GM12878 (cell line): ENCODE measurements around the gene TECTA. TPM values are rescaled to one million over a fixed set of nuclear protein-coding genes. Genes with fewer than 3 reads are reported as not detected.

ENCODE experiments used
- BMI1 ChIP-seq: fragments of 450-650 bp; IDR thresholded peaks from 2 replicates; pipeline ENCODE4 v1.6.1; 2016; ENCODE audit warnings: mild to moderate bottlenecking, moderate library complexity, borderline replicate concordance
- CUX1 ChIP-seq: IDR thresholded peaks from 2 replicates; pipeline ENCODE4 v1.6.1; 2012; ENCODE audit warnings: improper control_type of control experiment, low read depth, low read length; ENCODE audit not compliant: insufficient replicate concordance
- ESRRA ChIP-seq: IDR thresholded peaks from 2 replicates; pipeline ENCODE4 v1.6.1; 2012; ENCODE audit warnings: mild to moderate bottlenecking, low read length, improper control_type of control experiment
- FOXM1 ChIP-seq: IDR thresholded peaks from 2 replicates; pipeline ENCODE4 v1.6.1; 2012; ENCODE audit warnings: low read depth, mild to moderate bottlenecking, inconsistent platforms, low read length, moderate library complexity
- IKZF2 ChIP-seq, 2 experiments: fragments of 450-650 bp; IDR thresholded peaks; 2 replicates each; pipeline ENCODE4 v1.6.1; 2017; ENCODE audit warnings: mild to moderate bottlenecking in 2 of 2, moderate library complexity in 2 of 2
- MTA3 ChIP-seq: IDR thresholded peaks from 2 replicates; pipeline ENCODE4 v1.6.1; 2012; ENCODE audit warnings: low read length, inconsistent platforms, borderline replicate concordance
- NR2F1 ChIP-seq: fragments of 450-650 bp; conservative IDR thresholded peaks from 2 replicates; pipeline ENCODE4 v1.6.1; 2017; ENCODE audit warnings: mild to moderate bottlenecking
- RELA ChIP-seq: fragments of 450-650 bp; IDR thresholded peaks from 2 replicates; pipeline ENCODE4 v1.8.0; 2014; ENCODE audit warnings: borderline replicate concordance; ENCODE audit not compliant: partially characterized antibody
- SKIL ChIP-seq: fragments of 450-650 bp; IDR thresholded peaks from 2 replicates; pipeline ENCODE4 v1.6.1; 2017; ENCODE audit warnings: mild to moderate bottlenecking, low read depth, inconsistent platforms; ENCODE audit not compliant: poor library complexity, severe bottlenecking
- STAT3 ChIP-seq: IDR thresholded peaks from 2 replicates; pipeline ENCODE4 v1.6.1; 2011; ENCODE audit warnings: low read depth, low read length, improper control_type of control experiment
- TBL1XR1 ChIP-seq: IDR thresholded peaks from 2 replicates; pipeline ENCODE4 v1.6.1; 2012; ENCODE audit warnings: low read depth, low read length, improper control_type of control experiment
- TCF12 ChIP-seq: IDR thresholded peaks from 2 replicates; pipeline ENCODE4 v1.6.1; 2011; ENCODE audit warnings: low read depth, mild to moderate bottlenecking, low read length
- TCF7 ChIP-seq: IDR thresholded peaks from 2 replicates; pipeline ENCODE4 v1.6.1; 2014; ENCODE audit warnings: antibody characterized with exemption, borderline replicate concordance
- ZBED1 ChIP-seq: IDR thresholded peaks from 2 replicates; pipeline ENCODE4 v1.6.1; 2016; ENCODE audit warnings: borderline replicate concordance
- ZNF217 ChIP-seq: fragments of 450-650 bp; IDR thresholded peaks from 2 replicates; pipeline ENCODE4 v1.6.1; 2017; ENCODE audit warnings: antibody characterized with exemption, mild to moderate bottlenecking
- ZNF24 ChIP-seq: fragments of 450-650 bp; IDR thresholded peaks from 2 replicates; pipeline ENCODE4 v1.6.1; 2017; ENCODE audit warnings: antibody characterized with exemption, mild to moderate bottlenecking
- ZNF622 ChIP-seq: fragments of 450-650 bp; IDR thresholded peaks from 2 replicates; pipeline ENCODE4 v1.6.1; 2017; ENCODE audit warnings: mild to moderate bottlenecking, inconsistent platforms
- polyA plus RNA-seq, 11 experiments: library from polyadenylated mRNA; depleted of rRNA in 4 of 11; unstranded in 6 of 11; stranded (reverse) in 5 of 11; fragments of >200 nt; fragmentation: Nextera tagmentation in 4 of 11; fragmentation: Illumina TruSeq in 1 of 11; extraction: Ambion mirVana in 4 of 11; extraction: Trizol in 1 of 11; gene quantifications; 1 replicate in 1 of 11; 2 replicates in 10 of 11; pipeline versions ENCODE4 v1.2.1 to v1.2.3, GENCODE V29; 2011 to 2016; ENCODE audit warnings: inconsistent platforms in 2 of 11, missing spikeins in 2 of 11, low read depth in 1 of 11
- total RNA-seq, 4 experiments: library from RNA; depleted of rRNA in 3 of 4; stranded (reverse); fragments of >200 nt in 3 of 4; fragmentation: Illumina TruSeq in 1 of 4; extraction: Trizol in 1 of 4; gene quantifications; 2 replicates each; pipeline versions ENCODE4 v1.2.1 to v1.2.3, GENCODE V29; 2013 to 2021
- TF ChIP-seq, protein P1 (sequence below): fragments of 450-650 bp; IDR thresholded peaks from 2 replicates; pipeline ENCODE4 v1.6.1; 2017; ENCODE audit warnings: low read depth, mild to moderate bottlenecking, moderate library complexity
- TF ChIP-seq, protein P2 (sequence below): IDR thresholded peaks from 2 replicates; pipeline ENCODE4 v1.6.1; 2012; ENCODE audit warnings: low read length, inconsistent platforms

TECTA gene
- total and polyA plus RNA-seq, 10 of the 15 experiments (the other 5 are each of a cell fraction or from before 2014, with no cell fraction given) = under 0.01 to 0.14 (median 0.05) TPM; not detected in 1

GRCh38 chr11:121207485-121208115 is 106.6 kb downstream of the TECTA start (continued):
- TF ChIP-seq RELA (no peak), ESRRA (no peak), TCF7 (no peak), ZNF622 (no peak), STAT3 (0 out of 2 replicates have a peak, but pooled peaks have one; percentile 27), IKZF2 (IDR thresholded peaks at IDR 0.05) (peak; percentile 40 to 70; a peak in 3 of 4 replicates), TBL1XR1 (0 out of 2 replicates have a peak, but pooled peaks have one; percentile 55), MTA3 (peak; percentile 32; the same call in 1 of the 2 replicates), SKIL (no peak), CUX1 (peak; percentile 56), ZNF217 (peak; percentile 99), BMI1 (peak; percentile 36; the same call in 1 of the 2 replicates), NR2F1 (peak; percentile 88), ZBED1 (no peak), TCF12 (no peak), ZNF24 (0 out of 2 replicates have a peak, but pooled peaks have one; percentile 31), FOXM1 (peak; percentile 41; the same call in 1 of the 2 replicates)
- TF ChIP-seq, protein P1, sequence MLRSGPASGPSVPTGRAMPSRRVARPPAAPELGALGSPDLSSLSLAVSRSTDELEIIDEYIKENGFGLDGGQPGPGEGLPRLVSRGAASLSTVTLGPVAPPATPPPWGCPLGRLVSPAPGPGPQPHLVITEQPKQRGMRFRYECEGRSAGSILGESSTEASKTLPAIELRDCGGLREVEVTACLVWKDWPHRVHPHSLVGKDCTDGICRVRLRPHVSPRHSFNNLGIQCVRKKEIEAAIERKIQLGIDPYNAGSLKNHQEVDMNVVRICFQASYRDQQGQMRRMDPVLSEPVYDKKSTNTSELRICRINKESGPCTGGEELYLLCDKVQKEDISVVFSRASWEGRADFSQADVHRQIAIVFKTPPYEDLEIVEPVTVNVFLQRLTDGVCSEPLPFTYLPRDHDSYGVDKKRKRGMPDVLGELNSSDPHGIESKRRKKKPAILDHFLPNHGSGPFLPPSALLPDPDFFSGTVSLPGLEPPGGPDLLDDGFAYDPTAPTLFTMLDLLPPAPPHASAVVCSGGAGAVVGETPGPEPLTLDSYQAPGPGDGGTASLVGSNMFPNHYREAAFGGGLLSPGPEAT = peak; percentile 43; the same call in 1 of the 2 replicates
- TF ChIP-seq, protein P2, sequence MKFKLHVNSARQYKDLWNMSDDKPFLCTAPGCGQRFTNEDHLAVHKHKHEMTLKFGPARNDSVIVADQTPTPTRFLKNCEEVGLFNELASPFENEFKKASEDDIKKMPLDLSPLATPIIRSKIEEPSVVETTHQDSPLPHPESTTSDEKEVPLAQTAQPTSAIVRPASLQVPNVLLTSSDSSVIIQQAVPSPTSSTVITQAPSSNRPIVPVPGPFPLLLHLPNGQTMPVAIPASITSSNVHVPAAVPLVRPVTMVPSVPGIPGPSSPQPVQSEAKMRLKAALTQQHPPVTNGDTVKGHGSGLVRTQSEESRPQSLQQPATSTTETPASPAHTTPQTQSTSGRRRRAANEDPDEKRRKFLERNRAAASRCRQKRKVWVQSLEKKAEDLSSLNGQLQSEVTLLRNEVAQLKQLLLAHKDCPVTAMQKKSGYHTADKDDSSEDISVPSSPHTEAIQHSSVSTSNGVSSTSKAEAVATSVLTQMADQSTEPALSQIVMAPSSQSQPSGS = peak; percentile 76
